EL (cell line): Measurements from ENCODE around the gene PLXNB2.
"Not testable (repeated sequence)": the region's sequence is repeated elsewhere in the genome, so short reads cannot be mapped to it uniquely, and the experiment has no call there.

Experiments
- DNase-seq: peaks from one replicate; pipeline ENCODE4 v3.0.0-alpha.2; 2016

The PLXNB2 gene

GRCh38 chr22:50278461-50278860 is 29.0 kb downstream of the PLXNB2 start:
- DNase-seq: no peak

- DNase-seq: no peak
Observed at GRCh38 chr22:50277761-50278160, 29.7 kb downstream of the PLXNB2 start.

- no peak for DNase-seq
Observed at GRCh38 chr22:50276143-50276542, 31.3 kb downstream of the PLXNB2 start.

GRCh38 chr22:50275181-50276055 is 32.0 kb downstream of the PLXNB2 start:
- no peak for DNase-seq

GRCh38 chr22:50274771-50275170 is 32.7 kb downstream of the PLXNB2 start:
- DNase-seq: no peak

GRCh38 chr22:50274311-50274710 is 33.1 kb downstream of the PLXNB2 start:
- DNase-seq: peak; percentile 44

GRCh38 chr22:50273781-50274180 is 33.7 kb downstream of the PLXNB2 start:
- DNase-seq: not testable (repeated sequence)

GRCh38 chr22:50273352-50273751 is 34.1 kb downstream of the PLXNB2 start:
- DNase-seq: not testable (repeated sequence)

- DNase-seq: peak; percentile 34
Observed at GRCh38 chr22:50272044-50272802, 35.2 kb downstream of the PLXNB2 start.

- DNase-seq: peak; percentile 64
Observed at GRCh38 chr22:50271519-50271970, 35.9 kb downstream of the PLXNB2 start.

- peak; percentile 73 for DNase-seq
Observed at GRCh38 chr22:50270666-50271394, 36.6 kb downstream of the PLXNB2 start.

GRCh38 chr22:50269970-50270665 is 37.3 kb downstream of the PLXNB2 start, which contains the start of gene MAPK11:
Gene MAPK11 (minus strand): TSS chr22:50270380. CDS start chr22:50270292, 88 bp downstream.
- DNase-seq: peak; percentile 55

GRCh38 chr22:50269573-50269969 is 37.9 kb downstream of the PLXNB2 start:
- no peak for DNase-seq

- no peak for DNase-seq
Observed at GRCh38 chr22:50268655-50269113, 38.8 kb downstream of the PLXNB2 start.

- DNase-seq: peak; percentile 50
Observed at GRCh38 chr22:50267591-50268390, 39.7 kb downstream of the PLXNB2 start.

- DNase-seq: no peak
Observed at GRCh38 chr22:50266994-50267393, 40.5 kb downstream of the PLXNB2 start.

- DNase-seq: no peak
Observed at GRCh38 chr22:50264946-50265669, 42.3 kb downstream of the PLXNB2 start.

- DNase-seq: no peak
Observed at GRCh38 chr22:50264104-50264745, 43.2 kb downstream of the PLXNB2 start.

GRCh38 chr22:50262973-50263617 is 44.4 kb downstream of the PLXNB2 start:
- DNase-seq: no peak
